ENCODE data around the gene IKBKE. TPM values are rescaled to one million over a fixed set of nuclear protein-coding genes. Genes with fewer than 3 reads are reported as not detected.

IKBKE gene
- total RNA-seq, 1 experiment from 2014 or later, result 5.1 TPM

- Histone ChIP-seq H3K27ac (ENCODE audit: low read depth, low read length) (no peak overlapping the region), H3K9me3 (ENCODE audit: control insufficient read depth in 1 of 2, insufficient read depth in 1 of 2, low read depth in 1 of 2, low read length in 2 of 2) (no peaks in the 10 kb centered on the region), H4K20me1 (ENCODE audit: insufficient read depth) (no peaks in the 10 kb centered on the region), H2AFZ (ENCODE audit: low read depth, low read length, poor library complexity, severe bottlenecking) (no peak overlapping the region), H3K36me3 (ENCODE audit: control insufficient read depth in 1 of 2, insufficient read depth in 2 of 2, low read length in 2 of 2) (no peaks in the 10 kb centered on the region), H3K27me3 (ENCODE audit: insufficient read depth, low read length) (no peaks in the 10 kb centered on the region), H3K4me2 (ENCODE audit: low read length) (no peak overlapping the region), H3K9ac (ENCODE audit: low read length) (no peak overlapping the region), H3K79me2 (ENCODE audit: insufficient read depth, low read length) (no peaks in the 10 kb centered on the region), H3K9me2 (ENCODE audit: insufficient read depth) (no peaks in the 10 kb centered on the region), H3K4me3 (replicated peaks in 1 of 2; ENCODE audit: low read depth in 1 of 2, low read length in 2 of 2) (no peak overlapping the region), H3K4me1 (ENCODE audit: control insufficient read depth in 1 of 2, insufficient read depth in 2 of 2, low read length in 2 of 2) (peaks cover 0 to 6% of the 10 kb centered on the region in 2 experiments; a peak in 1 of 4 replicates)
- intact Hi-C loops (cut with micrococcal nuclease), result loop anchor here (5.0 kb wide), 2 partner anchors 435 to 505 kb away; no protein-coding TSS in a partner anchor
- ATAC-seq (no peak), DNase-seq (ENCODE audit: low read depth, low spot score) (no peak)
- ChIA-PET POLR2A (no interaction called here), RAD21 (ENCODE audit: low non-redundant PET in 1 of 2, low total read pairs in 2 of 2, uncharacterized antibody in 2 of 2, unreplicated experiment in 2 of 2) (no interaction called here), CTCF (interaction anchor here (0.6 kb wide), 1 partner anchor 106 kb away, joined by 3 read pairs; no protein-coding TSS in a partner anchor)
- no TSS peak for BruUV-seq (replicated peaks)
- TF ChIP-seq ELF1 (IDR thresholded peaks at IDR 0.05; ENCODE audit: borderline replicate concordance, low read depth), result no peak
- TF ChIP-seq, protein P1, sequence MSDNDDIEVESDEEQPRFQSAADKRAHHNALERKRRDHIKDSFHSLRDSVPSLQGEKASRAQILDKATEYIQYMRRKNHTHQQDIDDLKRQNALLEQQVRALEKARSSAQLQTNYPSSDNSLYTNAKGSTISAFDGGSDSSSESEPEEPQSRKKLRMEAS (IDR thresholded peaks at IDR 0.05), result no peak
- no peak for TF ChIP-seq EZH2 (IDR thresholded peaks at IDR 0.05)
- no peak for TF ChIP-seq JUND (IDR thresholded peaks at IDR 0.05)
- TF ChIP-seq SRF (IDR thresholded peaks at IDR 0.05; ENCODE audit: low read depth), result no peak
- TF ChIP-seq, protein P2, sequence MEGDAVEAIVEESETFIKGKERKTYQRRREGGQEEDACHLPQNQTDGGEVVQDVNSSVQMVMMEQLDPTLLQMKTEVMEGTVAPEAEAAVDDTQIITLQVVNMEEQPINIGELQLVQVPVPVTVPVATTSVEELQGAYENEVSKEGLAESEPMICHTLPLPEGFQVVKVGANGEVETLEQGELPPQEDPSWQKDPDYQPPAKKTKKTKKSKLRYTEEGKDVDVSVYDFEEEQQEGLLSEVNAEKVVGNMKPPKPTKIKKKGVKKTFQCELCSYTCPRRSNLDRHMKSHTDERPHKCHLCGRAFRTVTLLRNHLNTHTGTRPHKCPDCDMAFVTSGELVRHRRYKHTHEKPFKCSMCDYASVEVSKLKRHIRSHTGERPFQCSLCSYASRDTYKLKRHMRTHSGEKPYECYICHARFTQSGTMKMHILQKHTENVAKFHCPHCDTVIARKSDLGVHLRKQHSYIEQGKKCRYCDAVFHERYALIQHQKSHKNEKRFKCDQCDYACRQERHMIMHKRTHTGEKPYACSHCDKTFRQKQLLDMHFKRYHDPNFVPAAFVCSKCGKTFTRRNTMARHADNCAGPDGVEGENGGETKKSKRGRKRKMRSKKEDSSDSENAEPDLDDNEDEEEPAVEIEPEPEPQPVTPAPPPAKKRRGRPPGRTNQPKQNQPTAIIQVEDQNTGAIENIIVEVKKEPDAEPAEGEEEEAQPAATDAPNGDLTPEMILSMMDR (IDR thresholded peaks at IDR 0.05 in 2 of 3, conservative IDR thresholded peaks at IDR 0.05 in 1 of 3; ENCODE audit: borderline replicate concordance in 1 of 3, insufficient read depth in 1 of 3, low read depth in 2 of 3, low read length in 2 of 3), result no peak
- no peak for TF ChIP-seq EGR1 (IDR thresholded peaks at IDR 0.05; ENCODE audit: low read depth)
- TF ChIP-seq FOSL1 (IDR thresholded peaks at IDR 0.05; ENCODE audit: low read depth), result no peak
- TF ChIP-seq YY1 (IDR thresholded peaks at IDR 0.05; ENCODE audit: extremely low read depth, insufficient replicate concordance, low read depth, low read length), result no peak
- no peak for TF ChIP-seq ATF3 (IDR thresholded peaks at IDR 0.05)
- TF ChIP-seq TCF7L2 (IDR thresholded peaks at IDR 0.05; ENCODE audit: borderline replicate concordance, extremely low read depth, insufficient read depth, insufficient read length), result no peak
- TF ChIP-seq POLR2A (IDR thresholded peaks at IDR 0.05; ENCODE audit: borderline replicate concordance, extremely low read depth, insufficient read depth, insufficient read length), result no peak
- no peak for TF ChIP-seq ZNF274 (IDR thresholded peaks at IDR 0.05; ENCODE audit: low read depth, low read length)
- TF ChIP-seq CBX3 (IDR thresholded peaks at IDR 0.05; ENCODE audit: low read depth), result no peak
- TF ChIP-seq ZFX (IDR thresholded peaks at IDR 0.05), result no peak
- no peak for TF ChIP-seq POLR2AphosphoS5 (IDR thresholded peaks at IDR 0.05; ENCODE audit: low read depth, low read length)
- no peak for TF ChIP-seq EZH2phosphoT487 (IDR thresholded peaks at IDR 0.05; ENCODE audit: borderline replicate concordance)
- TF ChIP-seq SIN3A (IDR thresholded peaks at IDR 0.05; ENCODE audit: low read depth), result no peak
Measured at GRCh38 chr1:206477581-206478380, 7.5 kb downstream of the IKBKE start.
